ENCODE measurements around the gene DRAP1.

Gene DRAP1

GRCh38 chr11:65906602-65907001, 12.6 kb upstream of the DRAP1 start:
- no peak for DNase-seq

DNA sequence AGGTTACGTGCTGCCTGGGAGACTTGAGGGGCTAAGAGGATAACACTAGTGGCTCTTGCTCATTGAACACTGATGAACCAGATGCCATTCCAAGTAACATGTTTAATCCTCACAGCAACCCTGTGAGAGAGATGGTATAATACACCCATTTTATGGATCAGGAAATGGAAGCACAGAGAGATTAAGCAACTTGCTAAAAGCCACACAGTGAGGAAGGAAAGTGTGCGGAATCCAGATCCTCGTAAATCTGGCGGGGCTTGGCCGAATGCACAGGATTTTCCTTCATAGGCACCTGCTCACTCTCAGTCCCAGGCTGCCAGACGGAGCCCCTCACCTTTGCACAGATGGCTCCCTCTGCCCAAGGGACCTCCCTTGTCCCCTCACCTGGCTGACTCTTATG, 11.3 kb upstream of the DRAP1 start:
- DNase-seq: no peak

DNA sequence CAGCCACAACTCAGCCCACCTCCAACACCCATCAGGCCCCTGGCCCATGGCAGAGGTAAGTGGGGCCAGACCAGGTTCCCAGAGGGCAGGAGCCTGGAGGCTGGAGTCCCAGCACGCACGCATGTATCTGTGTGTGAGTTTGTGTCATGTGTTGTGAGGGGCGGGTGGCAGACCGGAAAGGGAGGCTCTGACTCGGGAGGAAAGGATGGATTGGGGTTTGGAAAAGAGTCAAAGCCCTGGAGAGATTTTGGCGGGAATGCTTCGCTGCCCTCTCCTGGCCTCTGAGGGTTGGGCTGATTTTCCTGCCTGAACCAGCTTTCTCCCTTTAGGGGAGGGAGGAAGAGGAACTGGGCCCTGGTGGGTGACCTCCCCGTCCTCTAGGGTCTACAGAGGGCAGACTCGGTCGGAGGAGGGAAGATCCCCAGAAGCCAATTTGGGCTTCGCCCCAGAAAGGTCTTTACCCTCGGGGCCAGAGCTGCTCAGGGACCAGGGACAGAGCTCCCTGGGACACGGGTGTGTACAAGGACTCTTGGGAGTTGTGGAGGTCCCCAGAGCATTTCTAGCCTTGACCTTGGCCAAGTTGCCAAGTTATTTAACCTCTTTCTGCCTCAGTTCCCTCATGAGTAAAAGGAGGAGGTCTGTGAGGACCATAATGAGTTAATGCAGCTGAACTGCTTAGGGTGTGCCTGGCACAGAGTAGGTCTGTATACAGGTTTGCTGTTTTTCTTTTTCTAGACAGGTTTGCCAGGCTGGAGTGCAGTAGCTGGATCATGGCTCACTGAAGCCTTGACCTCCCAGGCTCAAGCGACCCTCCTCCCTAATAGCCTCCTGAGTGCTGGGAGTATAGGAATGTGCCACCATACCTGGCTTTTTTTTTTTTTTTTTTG, 7.3 kb upstream of the DRAP1 start:
- DNase-seq: no peak

- no peak for DNase-seq
These were observed 6.4 kb upstream of the DRAP1 start for GRCh38 chr11:65912845-65913244.

DNA sequence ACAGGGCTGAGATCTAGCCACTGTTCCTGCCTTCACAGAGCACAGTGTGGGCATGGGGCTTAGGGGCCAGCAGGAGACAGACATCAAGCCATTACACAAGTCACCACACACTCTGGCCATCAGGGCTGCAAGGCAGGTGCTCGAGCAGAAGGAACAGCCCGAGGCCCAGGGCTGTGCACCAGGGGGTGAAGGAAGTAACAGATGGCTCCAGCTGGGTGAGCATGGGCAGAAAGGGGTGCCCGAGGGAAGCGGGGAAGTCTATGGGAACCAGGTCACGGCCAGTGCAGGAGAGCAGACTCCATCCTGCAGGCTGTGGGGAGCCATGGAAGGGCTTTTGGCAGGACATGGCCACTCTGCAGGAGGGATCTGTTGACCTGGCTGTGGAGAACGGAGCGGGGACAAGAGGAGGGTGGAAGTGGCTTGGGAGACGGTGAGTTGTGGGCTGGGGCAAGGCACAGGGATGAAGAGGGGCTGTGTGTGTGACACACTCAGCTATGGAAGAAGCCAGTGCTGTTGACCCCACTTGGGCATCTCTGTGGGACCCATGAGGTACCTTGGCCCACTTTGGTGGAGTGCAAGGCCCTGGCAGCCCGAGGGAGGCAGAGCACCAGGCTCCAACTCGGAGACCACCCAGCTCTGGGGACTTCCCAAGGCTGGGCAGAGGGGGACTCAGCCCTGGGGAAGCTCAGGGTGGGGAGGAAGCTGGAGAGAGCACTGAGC, 4.0 kb upstream of the DRAP1 start:
- DNase-seq: no peak

GRCh38 chr11:65915821-65916251, 3.4 kb upstream of the DRAP1 start:
- no peak for DNase-seq

DNA sequence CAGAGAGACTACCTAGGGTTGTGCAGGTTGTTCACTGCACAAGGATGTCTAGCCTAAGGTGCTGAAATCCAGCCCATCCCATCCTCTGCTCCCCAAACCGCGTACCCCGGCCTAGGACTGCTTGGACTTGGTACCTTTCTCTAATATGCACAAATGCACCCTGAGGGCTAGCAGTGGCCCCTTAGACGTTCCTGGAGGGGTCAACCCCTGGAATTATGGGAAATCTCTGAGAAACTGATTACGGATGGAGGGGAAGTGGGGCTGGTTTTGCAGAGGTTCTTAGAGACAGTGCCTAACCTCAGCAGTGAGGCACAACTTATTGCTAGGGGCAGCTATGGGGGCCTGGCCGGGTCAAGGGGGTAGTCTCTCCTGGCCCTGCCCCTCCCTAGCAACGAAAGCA, 2.8 kb upstream of the DRAP1 start:
- DNase-seq: no peak

DNA sequence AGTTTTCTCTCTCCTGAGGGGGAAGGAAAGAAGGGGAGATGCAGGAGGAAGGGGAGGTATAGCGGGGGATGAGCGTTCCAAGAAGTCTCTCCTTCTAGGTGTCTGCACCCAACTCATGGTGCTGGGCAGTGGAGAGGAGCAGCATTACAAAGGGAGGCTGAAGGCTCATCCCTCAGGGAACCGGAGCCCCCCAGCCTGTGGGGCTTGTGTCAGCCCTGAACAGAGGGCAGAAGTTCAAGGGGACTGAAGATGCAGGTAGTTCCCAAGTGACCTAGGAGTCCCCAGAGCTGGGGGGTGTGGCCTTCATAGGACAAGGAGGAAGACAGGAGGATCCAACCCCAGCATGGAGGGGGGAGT, 2.2 kb upstream of the DRAP1 start:
- no peak for DNase-seq

- no peak for DNase-seq
These were observed 1.6 kb upstream of the DRAP1 start for GRCh38 chr11:65917434-65918210.

GRCh38 chr11:65918211-65919140, 750 bp upstream of the DRAP1 start, which contains the start of gene C11orf68:
TSS of gene C11orf68 (minus strand) at chr11:65919062. CDS start at chr11:65919031, 31 bp downstream.
- DNase-seq: no peak

DNA sequence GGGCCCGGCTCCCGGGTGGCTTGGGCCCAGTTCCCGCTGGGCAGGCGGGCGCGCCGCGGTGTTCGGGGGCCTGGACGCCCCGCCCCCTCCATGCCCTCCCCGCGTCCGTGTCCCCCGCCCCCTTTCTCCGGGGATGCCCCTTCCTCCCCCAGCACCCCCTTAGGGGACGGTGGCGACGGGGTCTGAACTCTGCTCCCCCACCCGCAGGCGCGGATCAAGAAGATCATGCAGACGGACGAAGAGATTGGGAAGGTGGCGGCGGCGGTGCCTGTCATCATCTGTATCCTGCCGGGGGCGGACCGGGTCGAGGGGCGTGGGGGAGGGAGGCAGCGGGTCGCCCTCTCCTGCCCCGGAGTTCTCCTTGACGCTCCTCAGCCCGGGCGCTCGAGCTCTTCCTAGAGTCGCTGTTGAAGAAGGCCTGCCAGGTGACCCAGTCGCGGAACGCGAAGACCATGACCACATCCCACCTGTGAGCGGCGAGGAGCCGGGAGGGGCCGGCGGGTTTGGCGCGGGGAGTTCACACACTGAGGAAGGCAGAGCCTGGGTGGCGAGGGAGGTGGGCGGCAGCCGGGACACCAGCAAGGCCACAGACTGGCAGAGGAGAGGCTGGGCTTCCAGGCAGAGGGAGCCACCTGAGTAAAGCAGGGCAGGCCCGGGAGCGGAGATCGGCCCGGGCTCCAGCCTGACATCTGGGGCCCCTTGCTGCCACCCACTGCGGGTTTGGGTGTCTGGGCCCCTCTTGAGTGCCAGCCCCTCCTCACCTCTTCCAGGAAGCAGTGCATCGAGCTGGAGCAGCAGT, 546 bp downstream of the DRAP1 start:
- peak in 1 of 2 donors; percentile 44 for DNase-seq

DNA sequence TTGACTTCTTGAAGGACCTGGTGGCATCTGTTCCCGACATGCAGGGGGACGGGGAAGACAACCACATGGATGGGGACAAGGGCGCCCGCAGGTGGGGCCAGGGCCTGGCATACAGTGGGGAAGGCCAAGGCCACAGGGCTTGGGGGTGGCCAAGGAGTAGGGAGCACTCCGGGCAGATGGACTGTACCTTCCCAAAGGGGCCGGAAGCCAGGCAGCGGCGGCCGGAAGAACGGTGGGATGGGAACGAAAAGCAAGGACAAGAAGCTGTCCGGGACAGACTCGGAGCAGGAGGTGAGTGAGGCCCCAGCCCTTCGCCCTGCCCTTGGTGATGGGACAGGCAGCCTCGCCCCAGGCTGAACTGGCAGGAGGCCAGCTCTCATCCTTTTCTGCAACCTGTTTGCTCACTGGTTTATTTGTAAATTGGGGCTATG, 1.2 kb downstream of the DRAP1 start:
- DNase-seq: no peak

DNA sequence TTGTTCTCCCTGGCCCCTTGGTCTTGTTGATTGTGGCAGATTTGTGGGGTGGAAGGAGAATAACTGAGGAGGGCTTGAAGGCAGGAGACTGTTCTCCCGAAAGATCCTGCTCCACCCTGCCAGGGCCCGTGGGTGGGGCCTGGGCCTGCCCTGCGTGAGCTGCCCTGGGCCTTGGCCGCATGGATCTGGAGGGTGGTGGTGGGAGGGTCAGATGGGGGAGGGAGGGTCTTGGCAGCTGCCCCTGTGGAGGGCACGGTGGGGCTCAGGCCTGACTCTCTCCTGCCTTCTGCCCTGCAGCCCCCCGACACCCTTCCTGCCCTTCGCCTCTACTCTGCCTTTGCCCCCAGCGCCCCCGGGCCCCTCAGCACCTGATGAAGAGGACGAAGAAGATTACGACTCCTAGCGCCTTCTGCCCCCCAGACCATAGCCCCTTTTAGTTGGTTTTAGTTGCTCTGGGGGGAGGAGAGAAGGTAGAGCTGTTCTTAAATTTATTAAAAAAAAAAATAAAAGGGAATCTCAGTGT, 1.9 kb downstream of the DRAP1 start:
- DNase-seq: no peak

GRCh38 chr11:65921876-65922275, 2.6 kb downstream of the DRAP1 start:
- no peak for DNase-seq

GRCh38 chr11:65922565-65922964, 3.3 kb downstream of the DRAP1 start:
- no peak for DNase-seq

- DNase-seq: no peak
These were observed 6.2 kb downstream of the DRAP1 start for GRCh38 chr11:65925397-65925796.

- peak; percentile 42 to 59 for DNase-seq
These were observed 8.7 kb downstream of the DRAP1 start for GRCh38 chr11:65927904-65928397.

GRCh38 chr11:65928667-65929066, 9.4 kb downstream of the DRAP1 start:
- DNase-seq: no peak

GRCh38 chr11:65931773-65932557, 12.7 kb downstream of the DRAP1 start:
- no peak for DNase-seq

- no peak for DNase-seq
These were observed 13.3 kb downstream of the DRAP1 start for GRCh38 chr11:65932558-65932919.
